ENCODE data around the gene BCL2L14. TPM values are rescaled to one million over a fixed set of nuclear protein-coding genes. Genes with fewer than 3 reads are reported as not detected.
"Not testable (repeated sequence)": the region's sequence is repeated elsewhere in the genome, so short reads cannot be mapped to it uniquely, and the experiment has no call there.

BCL2L14 gene
- total RNA-seq, 4 donors from 2014 or later: 27.5 to 81.2 (median 52.5) TPM

DNA sequence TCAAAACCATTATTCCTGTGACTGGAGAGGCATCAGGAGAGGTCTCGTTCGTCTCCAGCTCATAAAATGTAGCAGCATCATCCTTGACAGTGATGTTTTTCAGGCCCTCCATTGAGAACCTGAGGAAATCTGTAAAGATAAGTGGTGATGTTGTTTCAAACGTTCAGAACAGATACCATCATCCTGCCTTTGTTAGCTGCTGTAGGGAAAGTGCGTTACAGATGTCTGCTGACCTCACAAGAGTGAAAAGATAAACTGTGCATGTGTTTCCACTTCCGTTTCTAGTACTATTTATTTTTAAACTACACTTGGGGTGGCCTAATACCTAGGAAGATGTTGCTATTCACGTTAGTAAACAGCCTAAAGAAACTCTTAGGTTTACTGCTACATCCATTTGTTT lies 28.4 kb downstream of the BCL2L14 start:
- H3K9me3 ChIP-seq: no peaks in the 10 kb centered on the region
- peaks cover 0 to 9% (median 3%) of the 10 kb centered on the region in 4 donors for H3K36me3 ChIP-seq
- no peak overlapping the region for H3K27ac ChIP-seq
- TF ChIP-seq POLR2A (IDR thresholded peaks at IDR 0.05) (no peak), EP300 (IDR thresholded peaks at IDR 0.05; ENCODE audit: low read depth) (no peak), POLR2AphosphoS5 (IDR thresholded peaks at IDR 0.05) (no peak)
- TF ChIP-seq, protein P1, sequence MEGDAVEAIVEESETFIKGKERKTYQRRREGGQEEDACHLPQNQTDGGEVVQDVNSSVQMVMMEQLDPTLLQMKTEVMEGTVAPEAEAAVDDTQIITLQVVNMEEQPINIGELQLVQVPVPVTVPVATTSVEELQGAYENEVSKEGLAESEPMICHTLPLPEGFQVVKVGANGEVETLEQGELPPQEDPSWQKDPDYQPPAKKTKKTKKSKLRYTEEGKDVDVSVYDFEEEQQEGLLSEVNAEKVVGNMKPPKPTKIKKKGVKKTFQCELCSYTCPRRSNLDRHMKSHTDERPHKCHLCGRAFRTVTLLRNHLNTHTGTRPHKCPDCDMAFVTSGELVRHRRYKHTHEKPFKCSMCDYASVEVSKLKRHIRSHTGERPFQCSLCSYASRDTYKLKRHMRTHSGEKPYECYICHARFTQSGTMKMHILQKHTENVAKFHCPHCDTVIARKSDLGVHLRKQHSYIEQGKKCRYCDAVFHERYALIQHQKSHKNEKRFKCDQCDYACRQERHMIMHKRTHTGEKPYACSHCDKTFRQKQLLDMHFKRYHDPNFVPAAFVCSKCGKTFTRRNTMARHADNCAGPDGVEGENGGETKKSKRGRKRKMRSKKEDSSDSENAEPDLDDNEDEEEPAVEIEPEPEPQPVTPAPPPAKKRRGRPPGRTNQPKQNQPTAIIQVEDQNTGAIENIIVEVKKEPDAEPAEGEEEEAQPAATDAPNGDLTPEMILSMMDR (IDR thresholded peaks at IDR 0.05): no peak
- DNase-seq: no peak
- H3K4me3 ChIP-seq: no peak overlapping the region
- H3K27me3 ChIP-seq: no peaks in the 10 kb centered on the region
- intact Hi-C loops (cut with DNase I; ENCODE audit: low total_unique reads): no loop called here
- 63 to 64% methylated on average over 6 of the region's 6 CpGs for WGBS, 2 donors (ENCODE audit: low coverage in 1 of 2)
- in situ Hi-C loops (cut with MboI; ENCODE audit: low pct_ligation_motif_present in 1 of 4, low pct_unique_long_range_greater_than_20kb in 1 of 4, low sequenced_read_pairs in 3 of 4): loop anchor here in 1 of 4 donors (25.0 kb wide), 1 partner anchor 238 kb away; no protein-coding TSS in a partner anchor
- H3K4me1 ChIP-seq: no peaks in the 10 kb centered on the region

DNA sequence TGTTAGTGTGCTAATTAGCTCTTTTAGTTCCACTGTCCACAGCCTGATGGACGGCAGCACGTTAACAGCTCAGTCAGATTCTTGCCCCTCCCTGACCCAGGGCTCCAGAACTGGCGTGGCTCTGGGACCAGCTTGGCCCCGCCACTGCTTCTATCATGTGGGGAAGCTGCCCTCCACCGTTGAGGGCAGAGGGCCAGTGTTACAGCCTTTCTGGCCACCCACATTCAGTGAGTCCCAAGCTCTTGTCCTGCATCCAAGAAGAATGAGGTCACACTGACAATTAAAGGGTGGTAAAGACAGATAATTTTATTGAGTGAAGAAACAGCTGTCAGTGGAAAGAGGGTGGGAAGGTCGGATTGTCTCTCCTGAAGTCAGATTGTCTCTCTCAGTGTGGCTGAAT lies 36.9 kb downstream of the BCL2L14 start:
- Histone ChIP-seq H3K9me3 (peaks cover 6 to 13% of the 10 kb centered on the region in 2 donors), H3K27ac (no peak overlapping the region), H3K27me3 (no peaks in the 10 kb centered on the region), H3K4me1 (no peaks in the 10 kb centered on the region), H3K4me3 (no peak overlapping the region), H3K36me3 (no peaks in the 10 kb centered on the region)
- no peak for TF ChIP-seq POLR2AphosphoS5 (IDR thresholded peaks at IDR 0.05)
- TF ChIP-seq EP300 (IDR thresholded peaks at IDR 0.05; ENCODE audit: low read depth): no peak
- TF ChIP-seq, protein P1 (IDR thresholded peaks at IDR 0.05): no peak
- TF ChIP-seq POLR2A (IDR thresholded peaks at IDR 0.05): no peak
- 25 to 77% methylated on average over 2 to 6 of the region's 6 CpGs for WGBS, 2 donors (ENCODE audit: low coverage in 1 of 2)
- DNase-seq: no peak
- in situ Hi-C loops (cut with MboI; ENCODE audit: low pct_ligation_motif_present in 1 of 4, low pct_unique_long_range_greater_than_20kb in 1 of 4, low sequenced_read_pairs in 3 of 4): no loop called here
- intact Hi-C loops (cut with DNase I; ENCODE audit: low total_unique reads): no loop called here

DNA sequence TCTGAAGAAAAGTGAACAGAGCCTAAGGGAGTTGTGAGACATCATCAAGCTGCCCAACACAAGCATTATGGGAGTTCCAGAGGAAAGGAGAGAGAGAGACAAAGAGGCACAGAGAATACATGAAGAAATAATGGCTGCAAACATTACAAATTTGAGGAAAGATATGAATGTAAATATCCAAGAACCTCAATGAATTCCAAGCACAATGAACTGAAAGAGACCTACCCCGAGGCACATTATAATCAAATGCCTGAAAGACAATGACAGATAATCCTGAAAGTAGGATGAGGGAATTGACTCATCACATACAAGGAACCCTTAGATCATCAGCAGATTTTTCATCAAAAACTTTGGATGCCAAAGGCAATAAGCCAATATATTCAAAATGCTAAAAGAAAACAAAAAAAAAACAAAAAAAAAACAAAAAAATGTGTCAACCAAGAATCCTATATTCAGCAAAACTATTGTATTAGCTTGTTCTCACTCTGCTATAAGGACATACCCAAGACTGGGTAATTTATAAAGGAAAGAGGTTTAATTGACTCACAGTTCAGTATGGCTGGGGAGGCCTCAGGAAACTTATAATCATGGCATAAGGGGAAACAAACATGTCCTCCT lies 37.8 kb downstream of the BCL2L14 start:
- Histone ChIP-seq H3K27me3 (no peaks in the 10 kb centered on the region), H3K4me1 (no peaks in the 10 kb centered on the region), H3K36me3 (no peaks in the 10 kb centered on the region), H3K27ac (no peak overlapping the region), H3K4me3 (no peak overlapping the region), H3K9me3 (peaks cover 6 to 13% of the 10 kb centered on the region in 2 donors)
- in situ Hi-C loops (cut with MboI; ENCODE audit: low pct_ligation_motif_present in 1 of 4, low pct_unique_long_range_greater_than_20kb in 1 of 4, low sequenced_read_pairs in 3 of 4): no loop called here
- no peak for TF ChIP-seq EP300 (IDR thresholded peaks at IDR 0.05; ENCODE audit: low read depth)
- no peak for TF ChIP-seq POLR2A (IDR thresholded peaks at IDR 0.05)
- no peak for TF ChIP-seq POLR2AphosphoS5 (IDR thresholded peaks at IDR 0.05)
- TF ChIP-seq, protein P1 (IDR thresholded peaks at IDR 0.05): no peak
- intact Hi-C loops (cut with DNase I; ENCODE audit: low total_unique reads): no loop called here
- no peak for DNase-seq
- WGBS, 2 donors (ENCODE audit: low coverage in 1 of 2): 71 to 91% methylated on average over 1 of the region's 1 CpG

DNA sequence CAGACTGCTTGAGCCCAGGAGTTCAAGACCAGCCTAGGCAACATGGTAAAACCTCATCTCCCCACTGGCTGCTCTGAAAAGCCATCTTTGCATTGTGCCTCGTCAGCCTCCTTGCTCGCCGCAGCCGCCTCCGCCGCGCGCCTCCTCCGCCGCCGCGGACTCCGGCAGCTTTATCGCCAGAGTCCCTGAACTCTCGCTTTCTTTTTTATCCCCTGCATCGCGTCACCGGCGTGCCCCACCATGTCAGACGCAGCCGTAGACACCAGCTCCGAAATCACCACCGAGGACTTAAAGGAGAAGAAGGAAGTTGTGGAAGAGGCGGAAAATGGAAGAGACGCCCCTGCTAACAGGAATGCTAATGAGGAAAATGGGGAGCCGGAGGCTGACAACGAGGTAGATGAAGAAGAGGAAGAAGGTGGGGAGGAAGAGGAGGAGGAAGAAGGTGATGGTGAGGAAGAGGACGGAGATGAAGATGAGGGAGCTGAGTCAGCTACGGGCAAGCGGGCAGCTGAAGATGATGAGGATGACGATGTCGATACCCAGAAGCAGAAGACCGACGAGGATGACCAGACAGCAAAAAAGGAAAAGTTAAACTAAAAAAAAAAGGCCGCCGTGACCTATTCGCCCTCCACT lies 40.3 kb downstream of the BCL2L14 start:
- H3K9me3 ChIP-seq: peaks cover 6 to 13% of the 10 kb centered on the region in 2 donors
- H3K27ac ChIP-seq; in situ Hi-C loops (cut with MboI; ENCODE audit: low pct_ligation_motif_present in 1 of 4, low pct_unique_long_range_greater_than_20kb in 1 of 4, low sequenced_read_pairs in 3 of 4); DNase-seq; H3K4me3 ChIP-seq; H3K36me3 ChIP-seq; H3K4me1 ChIP-seq; H3K27me3 ChIP-seq; intact Hi-C loops (cut with DNase I; ENCODE audit: low total_unique reads): not testable (repeated sequence)
- 88 to 96% methylated on average over 5 to 37 of the region's 37 CpGs for WGBS, 2 donors (ENCODE audit: low coverage in 1 of 2)

Data from transverse colon (tissue), 4 donors.